Cardiac septum (tissue), 1 donor: Measurements from ENCODE around the gene FTCDNL1. TPM values are rescaled to one million over a fixed set of nuclear protein-coding genes. Genes with fewer than 3 reads are reported as not detected.

Source experiments
- DNase-seq: peaks from one replicate; pipeline ENCODE4 v3.0.0-alpha.2; 2020; ENCODE audit warnings: low spot score
- intact Hi-C: fragments of 100-400 bp; cut with DNase I; formaldehyde crosslinking; loops from one replicate; pipeline ENCODE4 v1.14.0; 2022
- long read RNA-seq: library from polyadenylated mRNA; unstranded; transcript quantifications from one replicate; pipeline ENCODE4 v2.0.0, GENCODE V29; 2021
- total RNA-seq: library from RNA; stranded (reverse); fragmentation: NEBNext Ultra II Directional; extraction: Animal tissue kit (Norgen Biotek cat#: 25700); gene quantifications from one replicate; pipeline ENCODE4 v1.2.1, GENCODE V29; 2021
- donor health status: DM: no; HTN: no; CAD: no.

FTCDNL1 gene
- total RNA-seq: 2.3 TPM
- long read RNA-seq, partial matches to known transcripts: 0 of 7 reads
- long read RNA-seq, other reads (novel, unspliced or antisense): 6 of 7 reads

- no peak for DNase-seq
- intact Hi-C loops: loop anchor here (10.0 kb wide), 1 partner anchor 146 kb away; no protein-coding TSS in a partner anchor
These were observed at the start of gene FTCDNL1 for GRCh38 chr2:199850718-199851500. Gene FTCDNL1, minus strand, starts transcription at chr2:199851192. Its CDS starts 2,230 bp downstream, at chr2:199848962.

- DNase-seq: no peak
- intact Hi-C loops: no loop called here
These were observed 45.6 kb upstream of the FTCDNL1 start for GRCh38 chr2:199896617-199897016.

GRCh38 chr2:199895406-199895805, 44.4 kb upstream of the FTCDNL1 start:
- intact Hi-C loops: no loop called here
- no peak for DNase-seq

- intact Hi-C loops: no loop called here
- DNase-seq: no peak
These were observed 32.7 kb upstream of the FTCDNL1 start for GRCh38 chr2:199883474-199884212.

GRCh38 chr2:199882667-199883066, 31.7 kb upstream of the FTCDNL1 start:
- DNase-seq: no peak

GRCh38 chr2:199875400-199875799, 24.4 kb upstream of the FTCDNL1 start:
- DNase-seq: no peak
- intact Hi-C loops: no loop called here

More at GRCh38 chr2:199882667-199883066, 31.7 kb upstream of the FTCDNL1 start:
- intact Hi-C loops: no loop called here

- intact Hi-C loops: no loop called here
- DNase-seq: no peak
These were observed 23.2 kb upstream of the FTCDNL1 start for GRCh38 chr2:199874209-199874608.

GRCh38 chr2:199870581-199870980, 19.6 kb upstream of the FTCDNL1 start:
- intact Hi-C loops: no loop called here
- no peak for DNase-seq

GRCh38 chr2:199869653-199870052, 18.7 kb upstream of the FTCDNL1 start:
- intact Hi-C loops: no loop called here

GRCh38 chr2:199869227-199869541, 18.2 kb upstream of the FTCDNL1 start:
- intact Hi-C loops: no loop called here
- DNase-seq: no peak

More at GRCh38 chr2:199869653-199870052, 18.7 kb upstream of the FTCDNL1 start:
- no peak for DNase-seq

GRCh38 chr2:199868431-199869226, 17.6 kb upstream of the FTCDNL1 start:
- intact Hi-C loops: no loop called here
- no peak for DNase-seq

- DNase-seq: no peak
- intact Hi-C loops: no loop called here
These were observed 14.9 kb upstream of the FTCDNL1 start for GRCh38 chr2:199865905-199866304.

GRCh38 chr2:199862788-199863187, 11.8 kb upstream of the FTCDNL1 start:
- intact Hi-C loops: no loop called here
- no peak for DNase-seq

- DNase-seq: no peak
- intact Hi-C loops: no loop called here
These were observed 10.3 kb upstream of the FTCDNL1 start for GRCh38 chr2:199861132-199861774.

GRCh38 chr2:199855812-199856211, 4.8 kb upstream of the FTCDNL1 start:
- intact Hi-C loops: loop anchor here (10.0 kb wide), 1 partner anchor 151 kb away; no protein-coding TSS in a partner anchor
- DNase-seq: no peak

GRCh38 chr2:199851883-199852282, 891 bp upstream of the FTCDNL1 start:
- intact Hi-C loops: loop anchor here (10.0 kb wide), 1 partner anchor 147 kb away; no protein-coding TSS in a partner anchor
- no peak for DNase-seq

- intact Hi-C loops: loop anchor here (10.0 kb wide), 1 partner anchor 147 kb away; no protein-coding TSS in a partner anchor
- DNase-seq: no peak
These were observed 464 bp upstream of the FTCDNL1 start for GRCh38 chr2:199851501-199851810.

- intact Hi-C loops: loop anchor here (10.0 kb wide), 1 partner anchor 145 kb away; no protein-coding TSS in a partner anchor
- no peak for DNase-seq
These were observed 724 bp downstream of the FTCDNL1 start for GRCh38 chr2:199850218-199850717.
